Measurements from ENCODE around the gene SPTB. TPM values are rescaled to one million over a fixed set of nuclear protein-coding genes. Genes with fewer than 3 reads are reported as not detected.
"Not testable (repeated sequence)": the region's sequence is repeated elsewhere in the genome, so short reads cannot be mapped to it uniquely, and the experiment has no call there.

Gene SPTB
- under 1 TPM; 0.17 to 0.19 TPM for total RNA-seq

GRCh38 chr14:64879635-64880220 lies at the start of gene SPTB:
Gene SPTB (minus strand): TSS chr14:64879907. CDS start chr14:64823094, 56,813 bp downstream.
- ChIA-PET POLR2A (interaction anchor here (0.7 kb wide), 1 partner anchor 39 kb away, joined by 4 read pairs; no protein-coding TSS in a partner anchor), CTCF (interaction anchor here (0.7 to 2.9 kb wide), 4 partner anchors 10 to 333 kb away, joined by 3 to 11 read pairs (median 3); no protein-coding TSS in a partner anchor)

- POLR2A ChIA-PET, result no interaction called here
- CTCF ChIA-PET, result no interaction called here
Observed at GRCh38 chr14:64929014-64929359, 49.3 kb upstream of the SPTB start.

GRCh38 chr14:64928239-64929013 lies 48.7 kb upstream of the SPTB start:
- ChIA-PET POLR2A (interaction anchor here (1.0 kb wide), 1 partner anchor 14 kb away, joined by 9 read pairs; no protein-coding TSS in a partner anchor), CTCF (no interaction called here)

- CTCF ChIA-PET, result no interaction called here
- POLR2A ChIA-PET, result interaction anchor here (0.9 kb wide), 1 partner anchor 12 kb away, joined by 4 read pairs; the partner anchor contains the start of gene CHURC1
Observed at GRCh38 chr14:64927031-64927430, 47.3 kb upstream of the SPTB start.

GRCh38 chr14:64926398-64926995 lies 46.8 kb upstream of the SPTB start:
- CTCF ChIA-PET, result no interaction called here
- POLR2A ChIA-PET, result interaction anchor here (0.9 kb wide), 1 partner anchor 12 kb away, joined by 4 read pairs; the partner anchor contains the start of gene CHURC1

- ChIA-PET CTCF (interaction anchor here (0.7 kb wide), 1 partner anchor 181 kb away, joined by 3 read pairs; no protein-coding TSS in a partner anchor), POLR2A (interaction anchor here (0.5 kb wide), 1 partner anchor 8 kb away, joined by 4 read pairs; no protein-coding TSS in a partner anchor)
Observed at GRCh38 chr14:64923015-64923414, 43.3 kb upstream of the SPTB start.

- POLR2A ChIA-PET, result interaction anchor here (0.6 to 0.7 kb wide), 2 partner anchors 43 to 532 kb away, joined by 3 to 5 read pairs; no protein-coding TSS in a partner anchor
- CTCF ChIA-PET, result no interaction called here
Observed at GRCh38 chr14:64920465-64920864, 40.8 kb upstream of the SPTB start.

- CTCF ChIA-PET, result no interaction called here
- POLR2A ChIA-PET, result interaction anchor here (0.7 kb wide), 1 partner anchor 531 kb away, joined by 3 read pairs; no protein-coding TSS in a partner anchor
Observed at GRCh38 chr14:64919618-64920017, 39.9 kb upstream of the SPTB start.

- ChIA-PET POLR2A (interaction anchor here (0.5 kb wide), 1 partner anchor 40 kb away, joined by 4 read pairs; the partner anchor contains the start of gene SPTB), CTCF (no interaction called here)
Observed at GRCh38 chr14:64919215-64919614, 39.5 kb upstream of the SPTB start.

- POLR2A ChIA-PET, result no interaction called here
- CTCF ChIA-PET, result no interaction called here
Observed at GRCh38 chr14:64918216-64918615, 38.5 kb upstream of the SPTB start.

- ChIA-PET POLR2A (interaction anchor here (0.5 to 1.8 kb wide), 2 partner anchors 11 to 410 kb away, joined by 4 to 9 read pairs; no protein-coding TSS in a partner anchor), CTCF (no interaction called here)
Observed at GRCh38 chr14:64915797-64916196, 36.1 kb upstream of the SPTB start.

- ChIA-PET CTCF (interaction anchor here (0.7 to 1.8 kb wide), 2 partner anchors 23 to 53 kb away, joined by 3 to 6 read pairs; no protein-coding TSS in a partner anchor), POLR2A (interaction anchor here (0.5 to 1.8 kb wide), 12 partner anchors 8 to 494 kb away, joined by 3 to 9 read pairs (median 4); partner anchors contain the start of gene FNTB)
Observed at GRCh38 chr14:64915029-64915424, 35.3 kb upstream of the SPTB start.

- ChIA-PET CTCF (interaction anchor here (0.7 to 1.8 kb wide), 2 partner anchors 23 to 54 kb away, joined by 3 to 6 read pairs; no protein-coding TSS in a partner anchor), POLR2A (interaction anchor here (0.6 to 1.8 kb wide), 11 partner anchors 9 to 494 kb away, joined by 3 to 9 read pairs (median 4); partner anchors contain the start of gene FNTB)
Observed at GRCh38 chr14:64914237-64915028, 34.7 kb upstream of the SPTB start, which contains the start of gene CHURC1. Gene CHURC1 (plus strand): TSS chr14:64914455. CDS start chr14:64914496, 41 bp downstream.

- CTCF ChIA-PET, result interaction anchor here (1.8 kb wide), 1 partner anchor 22 kb away, joined by 6 read pairs; no protein-coding TSS in a partner anchor
- POLR2A ChIA-PET, result not testable (repeated sequence)
Observed at GRCh38 chr14:64913477-64913876, 33.8 kb upstream of the SPTB start.

GRCh38 chr14:64912261-64912660 lies 32.6 kb upstream of the SPTB start:
- ChIA-PET CTCF (no interaction called here), POLR2A (no interaction called here)

GRCh38 chr14:64910847-64911495 lies 31.3 kb upstream of the SPTB start:
- POLR2A ChIA-PET, result no interaction called here
- CTCF ChIA-PET, result interaction anchor here (0.9 to 1.0 kb wide), 2 partner anchors 20 to 87 kb away, joined by 3 to 5 read pairs; no protein-coding TSS in a partner anchor

GRCh38 chr14:64906022-64906421 lies 26.3 kb upstream of the SPTB start:
- POLR2A ChIA-PET, result no interaction called here
- CTCF ChIA-PET, result no interaction called here

- CTCF ChIA-PET, result interaction anchor here (1.4 kb wide), 1 partner anchor 8 kb away, joined by 6 read pairs; no protein-coding TSS in a partner anchor
- POLR2A ChIA-PET, result no interaction called here
Observed at GRCh38 chr14:64899958-64900357, 20.3 kb upstream of the SPTB start.

Data from activated CD8-positive, alpha-beta memory T cell treated with anti-CD3 and anti-CD28 coated beads for 36 hours (primary cell).